Panc1 (cell line): ENCODE data around the gene CD274. TPM values are rescaled to one million over a fixed set of nuclear protein-coding genes. Genes with fewer than 3 reads are reported as not detected.

ENCODE experiments used
- ATAC-seq: fragments of 200-7000 bp; cut with Tn5 transposase; 2 replicates; pipeline ENCODE4 v1.9.1; 2020; ENCODE audit warnings: mild to moderate bottlenecking, moderate library complexity
- BruUV-seq: library from RNA; stranded (reverse); fragments of 400-500 nt; replicated peaks from 2 replicates; lab custom pipeline; 2021; lab: Mats Ljungman, UMichigan
- CTCF ChIA-PET: fragments of 300-600 bp; sonication (Branson Sonifier 250); formaldehyde crosslinking; loops from one replicate; lab custom pipeline; 2022; ENCODE audit warnings: antibody characterized with exemption; lab: Charles Lee
- POLR2A ChIA-PET: fragments of 300-600 bp; sonication (Branson Sonifier 250); formaldehyde crosslinking; loops from one replicate; lab custom pipeline; 2022; ENCODE audit warnings: antibody characterized with exemption; lab: Charles Lee
- DNase-seq: peaks from one replicate; pipeline ENCODE4 v3.0.0-alpha.2; 2010; ENCODE audit warnings: low read depth, low spot score
- H3K27ac ChIP-seq: 2 replicates; pipeline ENCODE4 v1.5.1; 2011; ENCODE audit warnings: mild to moderate bottlenecking, low read length, inconsistent platforms
- H3K27me3 ChIP-seq: fragments of 200-500 bp; sonication (Bioruptor generic); 2 replicates; pipeline ENCODE4 v1.6.0; 2014; ENCODE audit warnings: low read length, inconsistent platforms; ENCODE audit not compliant: control insufficient read depth, insufficient read depth
- H3K36me3 ChIP-seq: fragments of 200-500 bp; sonication (Bioruptor generic); 2 replicates; pipeline ENCODE4 v1.5.1; 2014; ENCODE audit warnings: inconsistent platforms, mild to moderate bottlenecking, low read length, moderate library complexity; ENCODE audit not compliant: control insufficient read depth, insufficient read depth
- H3K4me1 ChIP-seq: 2 replicates; pipeline ENCODE4 v1.5.1; 2011; ENCODE audit warnings: inconsistent platforms, mild to moderate bottlenecking, low read length, moderate library complexity; ENCODE audit not compliant: control insufficient read depth, insufficient read depth
- H3K4me3 ChIP-seq, 2 experiments: 2 replicates each; pipeline ENCODE4 v1.5.1; 2011 to 2012; ENCODE audit warnings: low read depth in 2 of 2, low read length in 2 of 2, mild to moderate bottlenecking in 2 of 2, inconsistent platforms in 1 of 2, moderate library complexity in 1 of 2
- H3K9me3 ChIP-seq: fragments of 200-500 bp; sonication (Bioruptor generic); 2 replicates; pipeline ENCODE4 v1.5.1; 2014; ENCODE audit warnings: low read depth, mild to moderate bottlenecking, inconsistent platforms, low read length, moderate library complexity; ENCODE audit not compliant: control insufficient read depth, insufficient read depth
- CTCF ChIP-seq: fragments of 450-650 bp; IDR thresholded peaks from 2 replicates; pipeline ENCODE4 v1.5.1; 2017; ENCODE audit warnings: mild to moderate bottlenecking
- POLR2AphosphoS5 ChIP-seq: IDR thresholded peaks from 2 replicates; pipeline ENCODE4 v1.6.1; 2012; ENCODE audit warnings: mild to moderate bottlenecking, low read depth, low read length, moderate library complexity
- REST ChIP-seq, 2 experiments: IDR thresholded peaks; 2 replicates each; pipeline ENCODE4 v1.6.1; 2011 to 2012; ENCODE audit warnings: low read depth in 2 of 2, control low read depth in 1 of 2, low read length in 1 of 2, mild to moderate bottlenecking in 1 of 2, moderate library complexity in 1 of 2; ENCODE audit not compliant: insufficient read depth in 1 of 2
- SIN3A ChIP-seq: IDR thresholded peaks from 2 replicates; pipeline ENCODE4 v1.6.1; 2012; ENCODE audit warnings: low read depth, mild to moderate bottlenecking, low read length, moderate library complexity, borderline replicate concordance; ENCODE audit not compliant: insufficient read depth
- TCF7L2 ChIP-seq: IDR thresholded peaks from 2 replicates; pipeline ENCODE4 v1.6.1; 2011; ENCODE audit warnings: mild to moderate bottlenecking, low read depth, low read length, inconsistent platforms
- in situ Hi-C: cut with HindIII; loops from 2 replicates; pipeline ENCODE4 v1.10.0; 2016; ENCODE audit warnings: low sequenced_read_pairs, low pct_unique_long_range_greater_than_20kb
- intact Hi-C: fragments of 100-400 bp; cut with micrococcal nuclease; formaldehyde crosslinking; loops from one replicate; pipeline ENCODE4 v1.10.0; 2022; ENCODE audit not compliant: unreplicated experiment
- total RNA-seq: library from RNA; stranded (reverse); gene quantifications from one replicate; pipeline ENCODE4 v1.2.1, GENCODE V29; 2021; ENCODE audit not compliant: unreplicated experiment

The CD274 gene
- total RNA-seq, 1 experiment from 2014 or later = 0.21 TPM

- ChIA-PET CTCF (no interaction called here), POLR2A (no interaction called here)
- in situ Hi-C loops = no loop called here
- Histone ChIP-seq H3K27me3 (no peaks in the 10 kb centered on the region), H3K4me1 (no peaks in the 10 kb centered on the region), H3K27ac (no peak overlapping the region), H3K9me3 (no peaks in the 10 kb centered on the region), H3K4me3 (no peak overlapping the region), H3K36me3 (no peaks in the 10 kb centered on the region)
- intact Hi-C loops = no loop called here
- no TSS peak for BruUV-seq
- DNase-seq = no peak
- no peak for ATAC-seq
- no peak for TF ChIP-seq SIN3A
- no peak for TF ChIP-seq REST (IDR thresholded peaks at IDR 0.05; ENCODE audit: insufficient read depth in 1 of 2, low read depth in 2 of 2, low read length in 1 of 2)
- TF ChIP-seq CTCF = no peak
- no peak for TF ChIP-seq POLR2AphosphoS5
- no peak for TF ChIP-seq TCF7L2
These were observed 35.2 kb downstream of the CD274 start for GRCh38 chr9:5485378-5486085.

GRCh38 chr9:5486988-5487387 is 36.6 kb downstream of the CD274 start:
- BruUV-seq = no TSS peak
- CTCF ChIA-PET = no interaction called here
- TF ChIP-seq CTCF = no peak
- TF ChIP-seq SIN3A = no peak
- no peak for TF ChIP-seq POLR2AphosphoS5
- TF ChIP-seq REST (IDR thresholded peaks at IDR 0.05; ENCODE audit: insufficient read depth in 1 of 2, low read depth in 2 of 2, low read length in 1 of 2) = no peak
- TF ChIP-seq TCF7L2 = no peak

More at GRCh38 chr9:5486988-5487387, 36.6 kb downstream of the CD274 start:
- Histone ChIP-seq H3K27me3 (no peaks in the 10 kb centered on the region), H3K4me1 (no peaks in the 10 kb centered on the region), H3K36me3 (no peaks in the 10 kb centered on the region), H3K4me3 (no peak overlapping the region), H3K9me3 (no peaks in the 10 kb centered on the region), H3K27ac (no peak overlapping the region)
- ATAC-seq (no peak), DNase-seq (no peak)
- in situ Hi-C loops = no loop called here
- POLR2A ChIA-PET = no interaction called here
- intact Hi-C loops = no loop called here
